GM18868 (cell line): ENCODE measurements around the gene SASH1.
A peak's percentile ranks its signal among the peaks of the same experiment; 100 is the strongest.

Source experiments
- ATAC-seq: cut with Tn5 transposase; IDR thresholded peaks from one replicate; pipeline ENCODE4 v1.9.1; 2021; ENCODE audit warnings: mild to moderate bottlenecking, moderate library complexity; ENCODE audit not compliant: unreplicated experiment

Gene SASH1

DNA sequence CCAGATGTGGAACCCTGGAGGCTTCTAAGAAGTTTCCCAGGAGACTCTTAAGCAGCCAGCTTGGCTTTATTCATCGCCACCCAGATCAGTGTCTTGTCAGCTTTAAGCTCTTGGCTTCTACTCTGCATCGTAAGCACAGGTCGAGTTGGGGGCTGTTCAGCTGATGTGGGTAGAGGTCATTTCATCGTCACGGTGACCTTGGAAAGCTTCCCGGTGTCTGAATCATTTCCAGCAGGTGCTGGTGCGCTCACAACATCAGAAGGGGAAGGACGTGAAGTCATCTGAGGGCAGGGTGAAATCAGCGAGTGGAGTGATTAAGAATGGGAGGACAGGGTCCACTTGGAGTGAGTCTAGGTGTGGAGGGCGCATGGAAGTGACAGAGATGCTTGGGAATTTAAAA lies 112.6 kb downstream of the SASH1 start:
- no peak for ATAC-seq

DNA sequence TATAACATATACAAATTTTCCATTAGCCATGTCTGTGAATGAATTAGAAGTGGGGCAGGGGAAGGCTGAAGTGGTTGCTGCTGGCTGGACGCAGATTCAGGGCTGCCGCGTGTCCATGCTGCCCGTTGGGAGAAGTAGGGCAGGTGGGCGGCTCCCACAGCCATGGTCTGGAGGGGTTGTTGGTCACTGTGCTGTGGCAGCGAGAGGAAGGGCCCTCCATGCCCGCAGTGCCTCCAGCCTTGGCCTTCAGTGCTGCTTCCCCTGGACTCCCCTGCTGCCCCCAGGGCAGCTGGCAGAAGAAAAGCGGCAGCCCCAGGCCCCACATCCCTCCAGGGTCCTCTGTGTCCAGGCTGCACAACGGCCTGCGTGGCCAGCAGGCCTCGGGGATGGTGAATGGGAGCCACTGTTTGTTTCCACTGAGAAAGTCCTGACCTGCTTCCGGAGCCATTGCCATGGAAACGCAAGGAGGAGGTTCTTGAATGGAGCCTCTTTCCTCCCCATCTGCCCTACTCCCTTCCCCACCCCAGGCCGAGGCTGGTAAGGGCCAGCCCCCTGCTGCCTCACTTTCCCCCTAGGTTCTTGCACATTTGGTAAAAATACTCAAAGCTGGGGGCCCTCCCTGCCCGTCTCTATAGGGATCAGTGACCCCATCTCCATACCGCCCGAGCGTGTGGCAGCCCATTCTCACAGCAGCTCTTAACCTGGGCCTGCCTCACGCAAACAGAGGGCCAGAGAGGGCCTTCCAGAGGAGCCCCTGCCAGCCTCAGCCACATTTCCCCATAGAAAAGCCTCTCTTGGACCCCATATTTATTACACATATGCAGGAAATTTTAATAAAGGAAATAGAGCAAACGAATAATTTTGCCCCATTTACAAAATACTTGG lies 113.3 kb downstream of the SASH1 start:
- ATAC-seq, result no peak

DNA sequence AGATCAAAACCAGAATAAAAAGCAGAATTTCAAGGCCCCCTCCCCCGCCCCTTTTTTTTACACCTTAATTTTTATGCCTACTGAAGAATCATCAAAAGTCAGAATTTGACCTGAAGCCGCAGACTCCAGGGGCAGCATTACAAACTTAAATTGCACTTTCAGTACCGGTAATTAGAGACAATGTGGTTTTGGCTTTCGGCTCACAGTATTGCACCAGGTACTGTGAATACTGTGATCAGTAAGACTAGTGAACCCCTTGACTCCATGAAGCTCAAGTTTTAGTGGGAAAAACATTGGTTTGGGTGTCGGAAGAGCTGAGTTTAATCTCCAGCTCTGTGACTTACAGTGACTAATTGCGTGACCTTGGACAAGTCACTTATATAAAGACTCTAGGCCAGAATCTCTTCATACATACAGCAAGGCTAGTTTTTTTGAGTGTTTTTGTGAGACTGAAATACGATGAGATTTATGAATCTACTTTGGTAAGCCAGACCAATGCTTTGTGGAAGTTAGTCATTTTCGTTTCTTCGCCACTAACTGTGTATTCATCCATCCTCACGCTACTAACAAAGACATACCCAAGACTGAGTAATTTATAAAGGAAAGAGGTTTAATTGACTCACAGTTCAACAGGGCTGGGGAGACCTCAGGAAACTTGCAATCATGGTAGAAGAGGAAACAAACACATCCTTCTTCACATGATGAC lies 114.7 kb downstream of the SASH1 start:
- ATAC-seq, result no peak

DNA sequence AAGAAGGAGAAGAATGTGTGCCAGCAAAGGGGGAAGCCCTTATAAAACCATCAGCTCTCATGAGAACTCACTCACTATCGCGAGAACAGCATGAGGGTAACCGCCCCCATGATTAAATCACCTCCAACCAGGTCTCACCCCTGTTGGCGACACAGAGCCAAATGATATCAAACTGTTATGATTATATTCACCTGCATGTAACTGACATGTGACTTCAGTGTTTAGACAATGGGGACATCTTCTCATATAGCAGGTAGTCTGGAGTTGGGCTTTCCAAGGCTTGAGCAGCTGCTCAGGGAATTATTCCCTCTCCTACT lies 115.2 kb downstream of the SASH1 start:
- no peak for ATAC-seq

DNA sequence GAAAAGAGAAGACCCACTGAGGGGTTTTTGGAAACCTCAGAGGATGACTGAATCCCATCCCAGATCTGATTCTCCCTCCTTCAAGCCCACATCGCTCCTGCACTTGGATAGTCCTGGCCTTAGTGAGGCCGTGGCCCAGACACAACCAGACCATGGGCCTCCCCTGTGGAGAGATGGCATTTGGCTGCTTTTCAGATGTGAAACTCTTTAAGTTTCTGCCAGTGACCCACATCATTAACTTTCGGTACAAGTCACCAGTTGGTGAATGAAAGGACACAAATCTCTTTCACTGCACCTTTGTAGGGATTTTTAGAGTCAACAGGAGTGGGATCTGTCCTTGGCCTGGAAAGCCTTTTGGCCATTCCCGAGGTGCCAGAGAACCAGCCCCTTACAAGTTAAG lies 116.6 kb downstream of the SASH1 start:
- ATAC-seq, result no peak

DNA sequence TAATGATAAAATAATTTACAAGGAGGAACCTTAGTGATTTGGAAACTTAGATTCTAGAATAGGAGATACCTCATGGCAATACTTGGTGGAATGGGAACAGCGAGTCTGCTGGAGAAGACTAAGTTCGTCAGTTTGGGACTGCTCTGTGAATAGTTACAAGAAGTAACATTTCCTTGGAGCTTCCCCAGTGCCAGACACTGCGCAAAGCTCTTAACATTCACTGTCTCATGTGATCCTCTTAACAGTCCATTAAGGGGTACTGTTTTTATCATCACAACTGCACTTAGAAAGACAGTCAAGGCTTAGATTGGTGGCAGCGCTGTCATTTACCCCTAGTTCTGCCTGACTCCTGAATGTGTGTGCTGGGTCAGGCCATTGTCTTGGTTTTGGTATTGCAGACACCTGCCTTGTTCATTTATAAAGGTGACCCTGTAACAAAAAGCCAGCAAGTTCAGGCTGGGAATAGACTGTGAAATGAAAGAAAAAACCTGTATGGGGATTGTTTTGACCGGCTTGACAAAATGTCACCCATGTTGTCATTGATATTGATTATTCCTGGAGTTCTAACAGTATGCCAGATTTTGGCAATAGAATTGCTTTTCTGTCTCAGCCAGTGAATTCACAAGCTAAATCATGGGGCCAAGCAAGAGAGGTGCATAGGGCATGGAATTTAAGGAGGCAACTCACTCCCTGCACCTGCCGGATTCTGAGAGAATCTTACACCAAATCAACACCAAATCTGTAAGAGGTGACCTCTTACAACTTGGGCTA lies 118.4 kb downstream of the SASH1 start:
- no peak for ATAC-seq

DNA sequence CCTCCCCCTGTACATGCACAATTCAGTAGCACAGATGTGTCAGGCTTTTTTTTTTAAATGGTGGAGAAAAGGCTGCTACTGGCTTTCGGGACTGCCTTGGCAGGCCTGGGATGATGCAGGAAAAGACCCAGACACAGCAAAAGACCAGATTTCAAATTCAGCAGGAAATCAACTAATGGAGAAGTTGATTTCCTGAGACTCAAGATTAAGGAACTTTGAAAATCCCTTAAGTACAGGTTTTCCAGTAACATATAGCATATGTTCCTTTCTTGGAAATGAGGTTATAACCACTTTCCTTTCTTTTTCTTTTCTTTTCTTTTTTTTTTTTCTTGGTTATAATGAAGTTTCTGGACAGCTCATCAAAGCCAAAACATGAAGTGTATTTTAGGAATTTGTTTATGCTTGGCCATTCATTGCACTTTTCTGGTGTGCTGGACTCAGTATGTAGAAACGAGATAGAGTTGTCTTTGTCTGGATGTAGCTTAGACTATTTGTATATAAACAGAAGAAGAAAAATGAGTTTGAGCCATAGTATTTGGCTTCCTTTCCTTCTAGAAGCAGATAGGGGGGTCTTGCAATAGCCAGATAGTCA lies 119.4 kb downstream of the SASH1 start:
- ATAC-seq, result no peak

DNA sequence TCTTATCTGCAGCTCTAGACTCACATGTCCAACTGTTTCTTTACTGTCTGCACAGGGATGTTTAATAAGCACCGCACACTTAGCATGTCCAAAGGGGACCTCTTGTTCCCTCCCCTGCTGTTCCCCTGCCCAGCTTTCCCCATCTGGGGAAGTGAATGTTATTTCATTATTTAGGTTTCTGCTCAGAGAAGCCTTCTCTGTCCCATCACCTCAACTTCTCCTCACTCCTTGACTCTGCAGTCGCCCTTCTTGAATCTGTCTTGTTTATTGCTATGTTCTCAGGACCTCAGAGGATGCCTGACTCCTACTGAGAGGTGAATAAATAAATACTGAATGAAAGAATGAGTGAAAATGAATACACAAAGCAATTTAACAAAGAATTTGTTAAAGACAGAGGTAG lies 121.0 kb downstream of the SASH1 start:
- ATAC-seq, result no peak

DNA sequence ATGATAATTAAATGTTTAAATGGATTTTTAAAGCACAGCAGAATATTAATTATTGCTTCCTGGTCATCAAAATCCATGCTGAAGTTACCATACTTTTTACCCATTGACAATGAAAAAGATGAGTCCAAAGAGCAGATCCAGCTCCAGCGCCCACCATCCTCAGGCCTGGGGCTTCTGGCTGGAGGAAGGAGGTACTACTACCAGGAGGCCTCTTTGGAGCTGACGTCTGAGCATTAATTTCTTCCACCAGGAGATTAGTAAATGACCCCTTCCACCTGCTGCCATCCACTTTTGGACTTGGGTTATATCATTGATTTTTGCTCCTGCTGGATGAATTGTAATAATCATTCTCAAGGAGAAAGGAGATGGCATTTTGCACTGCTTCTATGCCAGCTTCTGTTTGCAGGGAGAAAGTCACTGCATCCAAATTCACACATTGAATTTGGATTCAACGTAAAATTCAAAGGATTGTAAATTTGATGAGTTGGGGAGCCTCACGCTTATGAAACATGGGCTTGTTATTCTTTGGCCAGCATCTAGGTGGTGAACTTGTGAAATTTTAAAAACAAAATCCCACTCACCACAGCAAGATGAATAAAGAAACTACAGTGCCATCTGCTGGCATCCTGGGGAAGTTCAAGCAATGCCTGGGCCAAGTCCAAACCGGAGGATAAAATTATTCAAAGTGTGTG lies 121.8 kb downstream of the SASH1 start:
- ATAC-seq, result peak; percentile 85

DNA sequence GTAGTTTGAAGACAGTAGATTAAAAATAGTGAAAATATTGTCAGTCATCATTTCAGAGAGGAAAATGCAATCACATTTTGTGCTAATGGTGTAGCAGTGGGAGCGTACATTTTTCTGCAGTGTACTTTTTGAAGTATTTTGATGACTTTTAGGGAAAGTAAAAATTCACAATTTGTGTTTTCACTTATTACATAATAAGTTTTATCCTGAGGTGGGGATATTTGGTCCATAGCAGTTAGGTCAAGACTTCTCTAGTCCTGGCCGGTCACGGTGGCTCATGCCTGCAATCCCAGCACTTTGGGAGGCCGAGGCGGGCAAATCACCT lies 122.3 kb downstream of the SASH1 start:
- no peak for ATAC-seq

DNA sequence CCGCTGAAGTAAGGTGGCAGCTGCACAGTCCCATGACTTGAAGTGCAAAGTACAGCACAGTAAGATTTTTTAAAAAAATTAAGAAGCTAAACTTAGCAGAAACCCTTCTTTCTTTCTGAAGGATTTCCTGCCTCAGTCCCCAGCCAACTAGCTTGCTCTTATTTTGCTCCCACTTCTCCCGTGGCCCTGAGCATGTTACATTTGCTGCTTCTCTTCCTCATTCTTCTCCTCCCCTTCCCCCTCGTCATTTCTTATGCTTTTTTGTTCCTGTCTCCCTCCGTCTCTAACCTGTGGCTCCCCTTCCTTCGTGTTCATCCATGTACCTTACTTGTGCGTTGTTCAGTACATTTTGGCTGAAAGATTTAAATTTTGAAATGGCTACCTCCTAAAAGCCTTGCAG lies 123.0 kb downstream of the SASH1 start:
- no peak for ATAC-seq

DNA sequence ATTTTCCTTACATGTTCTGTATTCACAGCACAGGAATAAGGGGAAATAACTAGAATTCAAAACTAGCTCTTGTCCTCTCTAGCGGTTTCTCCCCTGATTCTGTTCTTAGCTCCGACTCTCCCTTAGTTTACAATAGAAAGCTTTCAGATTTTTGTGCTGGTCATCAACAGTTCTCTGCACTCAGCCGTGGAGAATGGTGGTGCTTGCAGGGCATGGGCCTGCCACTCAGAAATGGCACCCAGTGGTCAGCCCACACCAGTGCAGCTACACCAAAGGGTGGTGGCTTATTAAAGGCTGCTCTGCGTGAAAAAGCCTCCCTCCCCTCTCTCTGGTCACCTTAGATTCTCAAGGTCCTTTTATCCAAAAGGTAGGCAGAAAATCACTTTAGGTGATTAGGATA lies 123.5 kb downstream of the SASH1 start:
- ATAC-seq, result no peak

DNA sequence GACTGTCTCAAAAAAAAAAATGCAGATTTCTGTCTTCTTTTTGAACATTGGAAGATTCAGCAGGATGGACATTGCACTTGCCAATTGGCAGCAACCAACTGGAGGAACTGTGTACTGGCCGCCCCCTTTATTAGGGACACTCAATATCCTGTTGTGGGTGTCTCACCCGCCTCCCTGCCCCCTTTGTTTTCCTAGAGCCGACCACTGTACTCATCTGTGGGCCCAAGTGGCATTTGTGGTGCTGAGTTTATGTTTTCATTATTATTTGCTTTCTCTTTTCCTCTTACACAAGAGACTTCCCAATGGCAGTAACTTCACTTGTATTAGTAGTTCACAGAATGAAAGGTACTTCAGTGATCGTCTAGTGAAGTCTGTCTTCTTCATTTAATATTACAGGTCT lies 125.3 kb downstream of the SASH1 start:
- ATAC-seq, result no peak

DNA sequence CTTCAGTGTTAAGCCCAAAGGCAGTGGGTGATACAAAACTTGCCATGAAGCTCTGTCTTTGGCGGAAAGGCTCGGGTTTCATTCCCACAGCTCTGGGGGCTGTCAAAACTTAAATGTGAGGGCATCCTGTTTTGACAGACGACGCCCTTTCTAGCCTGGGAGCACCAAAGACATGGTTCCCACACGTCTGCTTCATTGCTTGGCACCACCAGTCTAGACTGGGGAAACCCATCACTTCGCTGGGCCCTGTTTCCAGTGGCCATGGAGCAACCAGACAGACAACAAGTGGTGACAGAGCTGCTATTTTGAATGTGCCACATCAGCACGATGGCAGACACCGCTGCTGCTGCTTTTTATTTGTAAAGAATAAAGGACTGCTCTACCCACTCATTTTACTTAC lies 127.5 kb downstream of the SASH1 start:
- ATAC-seq, result no peak

DNA sequence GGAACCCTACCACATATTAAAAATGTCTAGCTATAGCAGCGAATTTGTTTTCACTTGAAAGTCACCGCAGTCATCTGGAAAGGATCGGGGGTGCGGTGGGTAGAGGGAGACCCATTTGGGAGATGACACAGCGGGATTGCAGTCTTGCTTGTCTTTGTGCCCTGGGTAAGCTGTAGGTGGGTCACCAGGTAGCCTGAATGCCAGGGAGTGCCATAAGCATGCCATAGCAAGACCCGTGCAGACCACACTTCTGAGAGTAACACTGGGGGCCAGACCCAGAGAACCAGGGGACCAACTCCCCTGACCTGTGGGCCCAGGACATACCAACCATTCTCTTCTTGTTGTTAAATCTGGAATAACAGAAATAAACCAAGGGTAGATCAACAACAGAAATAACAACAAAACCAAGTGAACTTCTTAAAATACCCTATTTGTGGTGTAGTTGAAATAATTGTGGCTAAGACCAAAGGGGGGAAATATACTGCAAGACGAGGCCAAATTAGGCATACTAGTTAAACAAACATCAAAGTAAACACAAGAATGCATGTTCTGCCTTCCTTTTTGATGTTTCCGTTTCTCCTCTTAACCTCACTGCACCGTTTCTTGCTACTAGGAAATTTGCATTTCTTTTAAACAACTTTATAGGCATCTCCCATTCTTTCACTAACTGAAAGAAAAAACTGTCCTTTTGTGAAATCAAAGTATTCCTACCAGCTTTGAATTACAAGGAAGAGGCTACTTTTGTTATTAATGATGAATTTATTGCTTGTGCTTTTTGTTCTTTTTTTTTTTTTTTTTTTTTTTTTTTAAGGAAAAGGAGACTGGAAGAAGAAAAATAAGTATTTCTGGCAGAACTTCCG lies 128.2 kb downstream of the SASH1 start:
- no peak for ATAC-seq

DNA sequence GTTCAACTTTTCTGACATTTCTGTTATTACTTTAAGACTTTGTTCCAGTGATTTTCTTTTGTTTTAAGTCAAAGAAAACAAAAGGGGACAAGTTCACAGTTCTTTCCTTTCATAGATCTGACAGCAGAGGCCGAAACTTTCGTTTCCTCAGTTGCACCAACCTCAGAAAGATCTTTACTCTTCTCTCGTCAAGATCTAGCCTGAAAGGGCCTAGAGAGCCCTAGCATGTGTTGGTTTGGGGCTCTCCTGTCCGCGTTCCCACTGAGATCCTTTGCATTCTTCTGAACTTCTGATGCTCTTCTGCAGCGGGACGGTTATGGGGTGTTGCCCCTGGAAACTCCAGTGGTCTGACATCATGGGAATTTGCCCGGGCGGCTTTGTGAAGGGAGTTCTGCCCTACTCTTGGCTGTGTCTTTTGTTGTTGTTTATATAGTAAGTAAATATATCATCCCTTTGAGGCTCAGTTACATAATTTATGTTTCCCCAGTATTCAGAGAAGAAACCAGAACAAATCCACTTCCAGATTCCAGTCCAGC lies 129.1 kb downstream of the SASH1 start:
- ATAC-seq, result no peak

DNA sequence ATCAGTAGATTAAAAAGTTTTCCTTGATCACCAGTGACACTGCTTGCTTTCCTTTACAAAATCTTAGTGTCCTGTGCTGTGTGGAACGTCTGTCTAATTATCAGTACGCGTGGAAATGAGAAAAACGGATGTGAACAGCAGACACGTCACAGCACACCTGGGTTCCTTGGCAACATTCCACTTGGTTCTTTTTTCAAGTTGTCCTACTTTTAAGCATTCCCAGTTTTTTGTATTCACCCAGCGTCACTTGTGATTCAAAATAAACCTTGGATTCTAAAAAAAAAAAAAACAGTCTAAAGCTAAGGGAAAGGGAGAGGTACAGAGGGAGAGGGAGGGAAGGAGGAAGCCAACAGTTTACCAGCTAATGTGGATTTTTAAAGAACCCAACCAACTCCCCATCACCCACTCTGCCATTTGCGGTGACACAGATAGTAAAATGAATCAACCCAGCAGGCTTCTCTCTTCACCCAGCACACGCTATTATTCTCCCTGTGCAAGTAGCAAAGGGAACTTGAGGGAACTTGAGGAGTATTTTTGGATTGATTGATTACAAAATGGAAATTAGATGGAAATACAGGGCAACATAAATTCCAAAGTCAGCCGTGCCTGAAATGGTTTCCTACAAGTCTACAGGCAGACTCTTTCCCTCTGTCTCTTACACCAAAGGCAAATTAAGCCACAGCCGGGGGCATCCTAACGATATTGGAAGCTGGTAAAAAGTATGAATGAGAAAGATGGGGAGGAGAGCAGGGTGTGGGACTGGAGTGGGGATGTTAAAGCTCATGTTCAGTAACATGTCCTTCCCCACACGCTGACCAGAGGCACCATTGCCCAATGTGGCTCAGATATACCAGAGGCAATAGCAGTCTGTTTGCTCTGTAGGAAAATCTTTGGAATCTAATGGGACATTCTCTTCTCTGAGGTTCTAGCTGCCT lies 129.8 kb downstream of the SASH1 start:
- ATAC-seq, result no peak

DNA sequence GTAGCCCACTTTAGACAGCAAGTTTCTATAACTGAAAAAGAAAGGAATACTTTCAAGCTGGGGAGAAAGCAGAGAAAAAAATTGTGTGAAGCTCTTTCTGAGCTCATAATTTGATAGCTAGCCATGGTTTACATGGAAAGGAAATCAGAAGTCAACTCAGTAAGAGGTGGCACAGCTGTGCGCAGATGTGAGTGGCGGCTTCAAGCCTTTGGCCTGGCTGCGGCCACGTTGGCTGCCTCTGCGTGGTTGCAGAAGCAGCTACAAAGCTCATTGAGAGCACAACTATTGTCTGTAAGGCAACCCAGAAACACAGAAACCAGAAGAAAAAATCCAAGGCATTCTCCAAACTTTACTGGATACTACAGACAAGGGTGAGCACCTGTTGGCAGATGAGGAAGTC lies 136.9 kb downstream of the SASH1 start:
- no peak for ATAC-seq

DNA sequence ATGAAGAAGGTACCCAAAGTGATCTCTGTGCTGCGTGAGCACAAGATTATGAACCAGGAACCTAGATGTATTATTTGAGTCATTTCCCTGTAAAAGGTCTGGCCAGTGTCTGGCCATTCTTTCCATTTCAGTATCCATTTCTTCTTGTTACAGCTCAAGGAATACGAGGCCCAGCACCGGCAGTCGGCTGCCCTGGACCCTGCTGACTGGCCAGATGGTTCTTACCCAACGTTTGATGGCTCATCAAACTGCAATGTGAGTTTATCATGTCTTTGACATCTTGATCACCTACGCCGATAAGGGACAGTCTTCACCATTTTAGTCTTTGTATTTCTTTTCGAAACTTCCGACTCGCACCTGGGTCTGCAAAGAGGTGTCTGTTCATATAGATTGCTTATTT lies 144.8 kb downstream of the SASH1 start:
- ATAC-seq, result no peak
